Measurements from ENCODE around the gene GALNTL6.

Gene GALNTL6

DNA sequence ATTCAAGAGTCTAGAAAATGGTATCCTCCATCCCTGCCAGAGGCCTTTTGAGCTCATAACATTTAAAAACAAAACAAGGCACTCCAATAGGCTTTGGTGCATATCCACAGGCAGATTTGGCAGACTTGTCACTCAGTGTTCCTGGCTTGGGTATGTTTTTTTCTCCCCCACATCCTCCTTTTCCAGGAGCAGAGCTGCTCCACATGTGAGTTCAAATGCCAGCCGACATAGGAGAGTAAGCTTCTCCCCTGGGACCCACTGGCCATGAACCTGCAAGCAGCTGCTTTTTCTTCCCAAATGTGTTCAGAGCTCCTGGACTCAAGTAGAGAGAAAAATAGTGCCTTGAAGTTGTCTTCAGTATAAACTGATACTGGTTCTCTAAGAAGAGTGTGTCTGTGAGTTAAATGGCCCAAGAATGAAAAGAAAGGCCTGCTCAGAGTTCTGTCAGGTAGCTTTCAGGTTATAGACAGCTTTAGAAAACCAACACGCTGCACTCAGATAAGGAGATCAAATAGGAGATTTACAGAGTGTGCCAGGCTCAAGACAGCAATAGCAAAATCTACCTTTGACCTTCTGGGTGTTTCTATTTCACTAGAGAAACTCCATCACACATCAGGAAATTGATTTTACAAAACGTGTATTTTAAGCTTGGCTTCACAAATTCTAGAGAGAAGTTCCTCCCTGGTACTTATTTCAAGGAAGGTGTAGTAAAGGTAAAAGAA, 1192.9 kb downstream of the GALNTL6 start:
- Histone ChIP-seq H3K27me3 (no peaks in the 10 kb centered on the region), H3K4me3 (ENCODE audit: low read depth, low read length) (no peak overlapping the region), H3K36me3 (no peaks in the 10 kb centered on the region), H3K4me1 (peaks cover 11% of the 10 kb centered on the region), H3K9me3 (no peaks in the 10 kb centered on the region)
- TF ChIP-seq, protein P1, sequence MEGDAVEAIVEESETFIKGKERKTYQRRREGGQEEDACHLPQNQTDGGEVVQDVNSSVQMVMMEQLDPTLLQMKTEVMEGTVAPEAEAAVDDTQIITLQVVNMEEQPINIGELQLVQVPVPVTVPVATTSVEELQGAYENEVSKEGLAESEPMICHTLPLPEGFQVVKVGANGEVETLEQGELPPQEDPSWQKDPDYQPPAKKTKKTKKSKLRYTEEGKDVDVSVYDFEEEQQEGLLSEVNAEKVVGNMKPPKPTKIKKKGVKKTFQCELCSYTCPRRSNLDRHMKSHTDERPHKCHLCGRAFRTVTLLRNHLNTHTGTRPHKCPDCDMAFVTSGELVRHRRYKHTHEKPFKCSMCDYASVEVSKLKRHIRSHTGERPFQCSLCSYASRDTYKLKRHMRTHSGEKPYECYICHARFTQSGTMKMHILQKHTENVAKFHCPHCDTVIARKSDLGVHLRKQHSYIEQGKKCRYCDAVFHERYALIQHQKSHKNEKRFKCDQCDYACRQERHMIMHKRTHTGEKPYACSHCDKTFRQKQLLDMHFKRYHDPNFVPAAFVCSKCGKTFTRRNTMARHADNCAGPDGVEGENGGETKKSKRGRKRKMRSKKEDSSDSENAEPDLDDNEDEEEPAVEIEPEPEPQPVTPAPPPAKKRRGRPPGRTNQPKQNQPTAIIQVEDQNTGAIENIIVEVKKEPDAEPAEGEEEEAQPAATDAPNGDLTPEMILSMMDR (IDR thresholded peaks at IDR 0.05; ENCODE audit: low read depth, low read length), result no peak
- peak; percentile 48 for DNase-seq

DNA sequence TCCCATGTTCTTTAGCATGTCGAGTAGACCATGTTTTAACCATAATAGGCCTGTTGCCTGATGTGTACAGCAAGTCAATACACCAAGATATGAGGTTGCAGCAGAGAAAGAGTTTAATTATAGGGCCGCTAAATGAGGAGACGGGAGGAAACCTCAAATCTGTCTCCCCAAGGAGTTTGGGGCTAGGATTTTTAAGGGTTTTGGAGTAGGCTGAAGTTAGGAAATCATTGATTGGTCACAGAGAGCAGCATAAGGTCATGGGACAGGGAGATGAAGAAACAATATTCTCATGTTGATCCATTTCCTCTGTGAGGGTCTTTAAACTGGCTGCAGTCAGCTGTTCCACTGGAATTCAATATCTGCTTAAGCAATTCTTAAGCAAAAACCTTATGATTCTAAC, 1195.2 kb downstream of the GALNTL6 start:
- peaks cover 11% of the 10 kb centered on the region for H3K4me1 ChIP-seq
- H3K27me3 ChIP-seq, result no peaks in the 10 kb centered on the region
- H3K9me3 ChIP-seq, result no peaks in the 10 kb centered on the region
- H3K36me3 ChIP-seq, result no peaks in the 10 kb centered on the region
- no peak overlapping the region for H3K4me3 ChIP-seq (ENCODE audit: low read depth, low read length)
- TF ChIP-seq, protein P1 (IDR thresholded peaks at IDR 0.05; ENCODE audit: low read depth, low read length), result no peak
- DNase-seq, result no peak

DNA sequence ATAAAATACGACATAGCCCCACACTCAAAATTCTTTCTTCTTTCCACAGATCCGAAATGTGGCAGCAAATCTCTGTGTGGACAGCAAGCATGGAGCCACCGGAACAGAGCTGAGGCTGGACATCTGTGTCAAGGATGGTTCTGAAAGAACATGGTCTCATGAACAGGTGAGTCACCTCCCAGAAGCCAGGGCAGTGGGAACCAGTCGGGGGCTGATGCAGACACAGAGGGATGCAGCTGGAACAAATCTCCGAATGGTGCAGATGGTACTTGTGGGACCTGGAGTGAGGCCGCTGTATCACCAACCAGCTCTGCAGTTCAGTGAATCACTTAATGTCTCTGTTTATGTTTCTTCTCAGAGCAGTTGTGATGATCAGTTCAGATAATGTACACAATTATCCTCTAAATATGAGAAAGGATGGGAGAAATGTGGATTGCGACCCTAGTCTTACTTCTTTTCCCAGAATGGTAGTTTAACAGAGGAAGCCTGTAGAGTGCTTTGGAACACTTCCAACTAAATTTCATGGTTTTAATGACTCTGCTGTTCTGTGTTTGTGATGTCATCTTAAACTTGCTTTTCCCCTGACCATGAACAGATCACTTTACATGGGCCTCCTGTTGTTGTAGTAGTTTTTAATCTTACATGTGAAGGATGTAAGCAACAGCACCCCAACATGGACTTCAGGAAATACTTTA, 1196.1 kb downstream of the GALNTL6 start:
- Histone ChIP-seq H3K4me3 (ENCODE audit: low read depth, low read length) (no peak overlapping the region), H3K9me3 (no peaks in the 10 kb centered on the region), H3K4me1 (peaks cover 11% of the 10 kb centered on the region), H3K27me3 (no peaks in the 10 kb centered on the region), H3K36me3 (no peaks in the 10 kb centered on the region)
- DNase-seq, result peak; percentile 79
- TF ChIP-seq, protein P1 (IDR thresholded peaks at IDR 0.05; ENCODE audit: low read depth, low read length), result no peak

DNA sequence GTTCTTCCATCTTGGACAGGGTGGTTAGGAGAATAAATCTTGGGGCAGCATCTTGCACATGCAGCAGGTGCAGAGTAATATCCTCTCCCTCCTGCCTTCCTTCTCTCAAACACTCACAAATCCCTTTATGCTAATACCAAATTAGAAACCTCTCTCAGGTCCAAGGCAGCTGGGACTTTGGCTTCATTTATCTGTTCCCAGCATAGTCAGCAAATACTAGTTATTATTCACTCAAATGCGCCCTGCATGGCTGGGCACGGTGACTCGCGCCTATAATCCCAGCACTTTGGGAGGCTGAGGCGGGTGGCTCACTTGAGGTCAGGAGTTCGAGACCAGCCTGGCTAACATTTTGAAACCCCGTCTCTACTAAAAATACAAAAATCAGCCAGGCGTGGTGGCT, 1199.4 kb downstream of the GALNTL6 start:
- peaks cover 8% of the 10 kb centered on the region for H3K4me1 ChIP-seq
- TF ChIP-seq, protein P1 (IDR thresholded peaks at IDR 0.05; ENCODE audit: low read depth, low read length), result no peak
- DNase-seq, result no peak
- no peaks in the 10 kb centered on the region for H3K27me3 ChIP-seq
- no peak overlapping the region for H3K4me3 ChIP-seq (ENCODE audit: low read depth, low read length)
- H3K9me3 ChIP-seq, result no peaks in the 10 kb centered on the region
- H3K36me3 ChIP-seq, result no peaks in the 10 kb centered on the region

DNA sequence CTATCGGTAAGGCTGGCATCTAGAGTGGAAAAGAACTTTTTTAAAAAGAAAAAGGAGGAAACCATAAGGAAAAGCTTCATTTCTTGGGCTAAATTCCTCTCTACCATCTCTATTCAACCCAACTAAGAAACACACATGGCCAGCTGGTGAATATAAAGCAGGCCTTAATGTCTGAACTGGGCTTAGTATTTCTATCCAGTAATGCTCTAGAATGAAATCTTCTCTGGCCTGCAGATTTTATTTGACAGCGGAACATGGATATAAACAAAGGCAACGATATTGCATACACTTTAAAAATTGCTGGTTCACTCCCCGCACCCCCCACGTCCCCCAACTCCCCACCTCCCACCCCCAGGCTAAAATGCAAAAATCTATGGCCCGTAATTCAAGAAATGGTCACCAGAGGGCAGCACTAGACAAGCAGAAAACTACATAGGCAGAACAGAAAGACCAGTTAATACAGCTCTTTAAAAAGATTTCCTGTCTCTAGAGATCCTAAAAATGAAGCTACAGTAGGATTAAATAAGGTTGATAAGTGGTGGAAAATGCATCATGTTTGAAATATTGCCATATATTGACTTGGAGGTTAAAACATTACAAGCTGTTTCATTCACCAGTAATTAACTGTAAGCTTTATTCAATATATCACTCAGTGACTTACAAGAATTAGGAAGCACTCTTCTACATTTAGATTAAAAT, 1200.2 kb downstream of the GALNTL6 start:
- Histone ChIP-seq H3K4me3 (ENCODE audit: low read depth, low read length) (no peak overlapping the region), H3K9me3 (no peaks in the 10 kb centered on the region), H3K36me3 (no peaks in the 10 kb centered on the region), H3K4me1 (peaks cover 8% of the 10 kb centered on the region), H3K27me3 (no peaks in the 10 kb centered on the region)
- TF ChIP-seq, protein P1 (IDR thresholded peaks at IDR 0.05; ENCODE audit: low read depth, low read length), result peak; percentile 63
- DNase-seq, result peak; percentile 31

Data from BE2C (cell line).